GM19023 (cell line): ENCODE data around the gene LRRC17.
"Not testable (repeated sequence)": the region's sequence is repeated elsewhere in the genome, so short reads cannot be mapped to it uniquely, and the experiment has no call there.

Experiments
- ATAC-seq: cut with Tn5 transposase; IDR thresholded peaks from one replicate; pipeline ENCODE4 v1.9.1; 2021; ENCODE audit warnings: mild to moderate bottlenecking, moderate library complexity; ENCODE audit not compliant: unreplicated experiment

The LRRC17 gene

GRCh38 chr7:102897211-102897631, 15.6 kb upstream of the LRRC17 start:
- ATAC-seq = no peak

GRCh38 chr7:102897856-102898531, 14.8 kb upstream of the LRRC17 start:
- no peak for ATAC-seq

GRCh38 chr7:102898532-102898859, 14.3 kb upstream of the LRRC17 start:
- no peak for ATAC-seq

- not testable (repeated sequence) for ATAC-seq
These were observed 10.7 kb upstream of the LRRC17 start for GRCh38 chr7:102902052-102902451.

GRCh38 chr7:102903576-102903975, 9.2 kb upstream of the LRRC17 start:
- not testable (repeated sequence) for ATAC-seq

GRCh38 chr7:102908676-102909075, 4.1 kb upstream of the LRRC17 start:
- ATAC-seq = no peak

GRCh38 chr7:102913826-102914225, 1.0 kb downstream of the LRRC17 start:
- no peak for ATAC-seq

- no peak for ATAC-seq
These were observed 1.8 kb downstream of the LRRC17 start for GRCh38 chr7:102914585-102914984.

GRCh38 chr7:102916426-102916825, 3.6 kb downstream of the LRRC17 start:
- no peak for ATAC-seq

- no peak for ATAC-seq
These were observed 4.1 kb downstream of the LRRC17 start for GRCh38 chr7:102916881-102917280.

GRCh38 chr7:102917436-102918353, 4.9 kb downstream of the LRRC17 start:
- no peak for ATAC-seq

GRCh38 chr7:102918845-102919244, 6.0 kb downstream of the LRRC17 start:
- ATAC-seq = no peak

GRCh38 chr7:102925976-102926782, 13.4 kb downstream of the LRRC17 start:
- no peak for ATAC-seq

- ATAC-seq = no peak
These were observed 14.0 kb downstream of the LRRC17 start for GRCh38 chr7:102926783-102927140.

- no peak for ATAC-seq
These were observed 14.6 kb downstream of the LRRC17 start for GRCh38 chr7:102927312-102927933.

- no peak for ATAC-seq
These were observed 19.0 kb downstream of the LRRC17 start for GRCh38 chr7:102931757-102932156.

- ATAC-seq = no peak
These were observed 21.0 kb downstream of the LRRC17 start for GRCh38 chr7:102933763-102934162.

GRCh38 chr7:102934239-102934638, 21.4 kb downstream of the LRRC17 start:
- no peak for ATAC-seq

GRCh38 chr7:102934701-102935100, 21.9 kb downstream of the LRRC17 start:
- no peak for ATAC-seq

GRCh38 chr7:102935450-102936115, 22.8 kb downstream of the LRRC17 start:
- no peak for ATAC-seq
